Mammary epithelial cell (primary cell): ENCODE data around the gene SDK1.

ENCODE experiments used
- EZH2 ChIP-seq: IDR thresholded peaks from 2 replicates; pipeline ENCODE4 v1.6.1; 2012; ENCODE audit warnings: low read length, inconsistent platforms, borderline replicate concordance
- TF ChIP-seq, protein P1 (sequence below), 2 donors: IDR thresholded peaks in 1 of 2; conservative IDR thresholded peaks in 1 of 2; 2 replicates each; pipeline ENCODE4 v1.5.1; 2011 to 2012; ENCODE audit warnings: inconsistent platforms in 2 of 2, low read length in 2 of 2, mild to moderate bottlenecking in 2 of 2, control low read depth in 1 of 2, low read depth in 1 of 2; ENCODE audit not compliant: insufficient read depth in 1 of 2; ENCODE audit errors: extremely low read depth in 1 of 2

DNA sequence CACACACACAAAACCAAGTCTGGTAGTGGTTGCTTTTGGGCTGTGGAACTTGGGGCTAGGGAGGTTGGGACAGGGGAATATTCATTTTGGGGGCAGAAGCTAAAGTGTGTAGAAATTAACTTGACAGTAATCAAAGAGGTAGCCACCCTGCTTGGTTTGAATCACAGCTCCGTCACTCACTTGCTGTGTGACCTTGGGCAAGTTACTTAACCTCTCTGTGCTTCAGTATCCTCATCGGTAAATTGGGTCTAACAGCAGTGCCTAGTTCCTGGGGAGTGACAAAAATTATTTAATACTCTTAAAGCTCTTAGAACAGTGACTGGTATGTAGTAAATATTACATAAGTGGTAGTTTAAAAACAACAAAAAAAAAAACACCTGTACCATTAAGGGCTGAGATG, 489.8 kb downstream of the SDK1 start:
- TF ChIP-seq, protein P1, sequence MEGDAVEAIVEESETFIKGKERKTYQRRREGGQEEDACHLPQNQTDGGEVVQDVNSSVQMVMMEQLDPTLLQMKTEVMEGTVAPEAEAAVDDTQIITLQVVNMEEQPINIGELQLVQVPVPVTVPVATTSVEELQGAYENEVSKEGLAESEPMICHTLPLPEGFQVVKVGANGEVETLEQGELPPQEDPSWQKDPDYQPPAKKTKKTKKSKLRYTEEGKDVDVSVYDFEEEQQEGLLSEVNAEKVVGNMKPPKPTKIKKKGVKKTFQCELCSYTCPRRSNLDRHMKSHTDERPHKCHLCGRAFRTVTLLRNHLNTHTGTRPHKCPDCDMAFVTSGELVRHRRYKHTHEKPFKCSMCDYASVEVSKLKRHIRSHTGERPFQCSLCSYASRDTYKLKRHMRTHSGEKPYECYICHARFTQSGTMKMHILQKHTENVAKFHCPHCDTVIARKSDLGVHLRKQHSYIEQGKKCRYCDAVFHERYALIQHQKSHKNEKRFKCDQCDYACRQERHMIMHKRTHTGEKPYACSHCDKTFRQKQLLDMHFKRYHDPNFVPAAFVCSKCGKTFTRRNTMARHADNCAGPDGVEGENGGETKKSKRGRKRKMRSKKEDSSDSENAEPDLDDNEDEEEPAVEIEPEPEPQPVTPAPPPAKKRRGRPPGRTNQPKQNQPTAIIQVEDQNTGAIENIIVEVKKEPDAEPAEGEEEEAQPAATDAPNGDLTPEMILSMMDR (conservative IDR thresholded peaks at IDR 0.05 in 1 of 2, IDR thresholded peaks at IDR 0.05 in 1 of 2; ENCODE audit: extremely low read depth in 1 of 2, insufficient read depth in 1 of 2, low read depth in 1 of 2, low read length in 2 of 2): no peak
- no peak for TF ChIP-seq EZH2
